Esophagus muscularis mucosa (tissue), 3 donors: Measurements from ENCODE around the gene CYREN.
A peak's percentile ranks its signal among the peaks of the same experiment; 100 is the strongest.

Experiments
- POLR2AphosphoS5 ChIP-seq, 2 donors: sonication (generic); formaldehyde crosslinking; IDR thresholded peaks; one replicate each; pipeline ENCODE4 v1.6.1; 2017; ENCODE audit warnings: antibody characterized with exemption in 2 of 2
- TF ChIP-seq, protein P1 (sequence below), 3 experiments: fragments of 200-600 bp in 2 of 3; fragments of 450-650 bp in 1 of 3; sonication (generic) in 2 of 3; IDR thresholded peaks; one replicate each; pipeline ENCODE4 v1.5.1; 2017 to 2019; ENCODE audit warnings: antibody characterized with exemption in 3 of 3, mild to moderate bottlenecking in 2 of 3, moderate library complexity in 1 of 3

DNA sequence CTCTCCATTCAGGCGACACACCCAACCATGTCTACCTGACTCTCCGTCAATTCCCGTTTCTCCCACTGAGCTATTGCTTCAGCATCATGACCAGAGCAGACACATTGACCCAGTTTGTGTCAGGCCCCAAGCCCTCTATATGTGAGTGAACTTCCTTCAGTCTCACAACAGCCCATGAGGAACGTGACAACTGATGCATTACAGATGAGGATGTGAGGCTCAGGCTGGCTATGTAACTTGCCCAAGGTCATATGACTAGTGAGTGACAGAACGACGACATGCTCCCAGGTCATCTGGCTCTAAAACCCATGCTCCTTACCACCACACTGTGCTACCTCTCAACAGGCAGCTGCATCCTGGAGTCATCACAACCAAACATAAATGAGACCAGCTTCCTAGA lies 19.0 kb downstream of the CYREN start:
- TF ChIP-seq, protein P1, sequence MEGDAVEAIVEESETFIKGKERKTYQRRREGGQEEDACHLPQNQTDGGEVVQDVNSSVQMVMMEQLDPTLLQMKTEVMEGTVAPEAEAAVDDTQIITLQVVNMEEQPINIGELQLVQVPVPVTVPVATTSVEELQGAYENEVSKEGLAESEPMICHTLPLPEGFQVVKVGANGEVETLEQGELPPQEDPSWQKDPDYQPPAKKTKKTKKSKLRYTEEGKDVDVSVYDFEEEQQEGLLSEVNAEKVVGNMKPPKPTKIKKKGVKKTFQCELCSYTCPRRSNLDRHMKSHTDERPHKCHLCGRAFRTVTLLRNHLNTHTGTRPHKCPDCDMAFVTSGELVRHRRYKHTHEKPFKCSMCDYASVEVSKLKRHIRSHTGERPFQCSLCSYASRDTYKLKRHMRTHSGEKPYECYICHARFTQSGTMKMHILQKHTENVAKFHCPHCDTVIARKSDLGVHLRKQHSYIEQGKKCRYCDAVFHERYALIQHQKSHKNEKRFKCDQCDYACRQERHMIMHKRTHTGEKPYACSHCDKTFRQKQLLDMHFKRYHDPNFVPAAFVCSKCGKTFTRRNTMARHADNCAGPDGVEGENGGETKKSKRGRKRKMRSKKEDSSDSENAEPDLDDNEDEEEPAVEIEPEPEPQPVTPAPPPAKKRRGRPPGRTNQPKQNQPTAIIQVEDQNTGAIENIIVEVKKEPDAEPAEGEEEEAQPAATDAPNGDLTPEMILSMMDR (IDR thresholded peaks at IDR 0.05), result no peak
- peak in 1 of 2 donors; percentile 32 for TF ChIP-seq POLR2AphosphoS5 (IDR thresholded peaks at IDR 0.05)
